Middle frontal gyrus (tissue), 1 donor: ENCODE data around the gene SARS1.
A peak's percentile ranks its signal among the peaks of the same experiment; 100 is the strongest.

Experiments used
- DNase-seq: peaks from one replicate; pipeline ENCODE4 v3.0.0-alpha.2; 2015; ENCODE audit warnings: low spot score; ENCODE audit errors: extremely low spot score

Gene SARS1

DNA sequence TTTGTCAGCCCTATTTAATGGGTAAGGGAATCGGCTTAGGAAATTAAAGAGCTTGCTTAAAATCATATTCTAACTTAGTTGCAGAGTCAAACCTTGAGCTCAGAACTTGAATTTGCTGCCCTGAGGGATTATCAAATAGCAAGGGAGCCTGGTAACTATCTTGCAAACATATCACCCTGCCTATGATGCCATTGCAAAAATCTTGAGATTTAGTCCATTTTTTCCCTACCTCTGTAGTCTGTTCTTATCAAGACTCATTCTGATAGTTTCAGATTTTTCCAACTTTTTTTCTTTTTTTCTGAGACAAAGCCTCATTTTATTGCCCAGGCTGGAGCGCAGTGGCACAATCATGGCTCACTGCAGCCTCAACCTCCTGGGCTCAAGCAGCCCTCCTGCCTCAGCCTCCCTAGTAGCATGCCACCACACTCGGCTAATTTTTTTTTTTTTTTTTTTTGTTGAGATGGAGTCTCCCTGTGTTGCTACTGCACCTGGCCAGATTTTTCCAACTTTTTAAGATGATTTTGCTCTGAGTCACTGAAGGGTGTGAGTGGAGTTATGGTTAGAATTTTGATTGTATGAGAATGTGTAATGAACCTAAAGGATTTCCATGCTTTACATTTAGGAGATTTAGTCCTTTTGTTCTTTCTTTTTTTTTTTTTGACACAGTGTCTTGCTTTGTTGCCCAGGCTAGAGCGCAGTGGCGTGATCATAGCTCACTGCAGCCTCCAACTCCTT is 12.2 kb downstream of the SARS1 start:
- DNase-seq: no peak

- DNase-seq: no peak
Observed at GRCh38 chr1:109228167-109228566, 14.4 kb downstream of the SARS1 start.

GRCh38 chr1:109229531-109230127 is 15.9 kb downstream of the SARS1 start:
- peak; percentile 24 for DNase-seq

DNA sequence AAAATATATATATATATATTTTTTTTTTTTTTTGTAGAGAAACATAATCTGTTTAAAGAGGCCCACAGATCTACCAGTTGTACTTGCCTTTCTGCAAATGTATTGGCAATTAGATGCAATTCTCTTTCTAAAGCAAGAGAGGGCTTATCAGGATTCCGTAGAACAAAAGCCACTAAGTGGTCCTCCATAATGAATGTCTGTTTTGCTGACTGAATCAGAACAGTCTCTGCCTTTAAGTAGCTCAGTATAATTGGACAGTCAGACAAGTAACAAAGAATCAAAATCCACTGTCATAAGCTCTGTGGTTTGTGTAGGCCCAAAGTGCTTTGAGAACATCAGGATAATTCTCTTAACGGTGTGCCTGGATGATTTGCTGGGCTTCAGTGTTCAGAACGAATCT is 17.3 kb downstream of the SARS1 start:
- no peak for DNase-seq

- DNase-seq: no peak
Observed at GRCh38 chr1:109235137-109235536, 21.4 kb downstream of the SARS1 start.

GRCh38 chr1:109237512-109237911 is 23.8 kb downstream of the SARS1 start:
- DNase-seq: no peak

DNA sequence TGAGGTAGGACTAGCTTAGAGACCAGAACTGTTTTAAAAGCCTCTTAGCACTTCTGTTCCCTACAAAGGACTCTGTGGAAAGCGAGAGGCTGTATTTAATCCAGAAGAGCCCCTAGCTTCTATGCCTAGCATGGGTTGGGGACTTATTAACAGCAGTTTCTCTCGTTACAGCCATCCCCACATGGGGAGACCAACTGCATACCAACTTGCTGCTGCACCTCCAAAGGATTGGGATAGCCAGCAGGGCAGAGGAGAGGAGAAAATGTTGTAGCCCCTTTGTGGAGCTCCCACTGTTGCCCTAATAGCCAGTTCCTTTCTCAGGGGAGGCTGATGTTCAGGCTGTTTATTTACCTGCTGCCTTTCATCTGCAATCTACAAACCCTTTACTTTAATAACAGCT is 24.7 kb downstream of the SARS1 start:
- DNase-seq: no peak

GRCh38 chr1:109239047-109239408 is 25.3 kb downstream of the SARS1 start:
- no peak for DNase-seq

DNA sequence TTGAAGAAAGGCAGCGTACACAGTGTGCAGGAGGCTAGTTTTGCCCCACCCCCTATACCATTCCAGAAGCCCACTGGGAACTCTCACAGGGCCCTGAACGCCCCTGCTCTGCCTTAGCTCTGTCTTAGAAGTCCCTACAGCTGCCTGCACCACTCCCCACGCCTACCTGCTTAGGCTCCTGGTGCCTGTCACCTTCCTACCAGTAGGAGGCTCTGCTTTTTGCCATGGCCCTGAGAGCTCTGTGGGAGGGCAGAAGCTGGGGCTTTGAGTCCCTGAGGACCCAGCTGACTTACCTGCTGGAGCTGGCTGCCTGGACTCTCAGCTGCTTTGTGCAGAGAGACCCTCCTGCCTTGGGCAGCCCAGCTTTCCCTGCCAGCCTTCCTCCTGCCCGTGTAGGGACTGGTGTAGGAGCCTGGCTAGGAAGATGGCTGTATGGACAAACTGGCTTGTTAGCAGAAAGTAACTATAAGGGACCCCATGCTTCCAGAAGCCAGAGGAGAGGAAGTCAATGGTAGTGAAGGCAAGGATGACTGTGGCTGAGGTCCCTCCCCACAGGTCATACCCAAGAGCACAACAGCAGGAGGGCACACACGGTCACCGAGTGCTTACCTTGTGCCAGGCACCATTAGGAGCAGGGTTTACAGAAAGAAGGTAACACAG is 25.8 kb downstream of the SARS1 start:
- DNase-seq: no peak

- DNase-seq: no peak
Observed at GRCh38 chr1:109240158-109241152, 26.7 kb downstream of the SARS1 start.

DNA sequence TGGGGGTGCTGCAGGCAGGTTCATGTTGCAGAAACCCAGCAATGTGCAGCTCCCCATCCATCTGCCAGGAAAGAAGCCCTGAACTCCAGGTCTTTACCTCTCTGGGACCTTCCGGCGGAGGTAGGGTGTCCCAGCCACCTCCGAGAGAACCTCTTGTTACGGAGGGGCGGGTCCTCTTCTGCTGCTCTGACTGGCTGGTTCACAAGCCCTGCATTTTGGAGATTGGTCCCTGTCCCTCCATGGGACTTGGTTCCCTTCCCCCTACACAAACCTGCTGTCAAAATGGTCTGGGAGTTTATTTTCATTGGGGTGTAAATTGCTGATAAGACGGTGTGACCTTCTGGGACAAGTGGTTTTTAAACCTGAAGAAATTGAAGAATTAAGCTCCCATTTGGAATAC is 27.6 kb downstream of the SARS1 start:
- no peak for DNase-seq

GRCh38 chr1:109241841-109242345 is 28.2 kb downstream of the SARS1 start:
- DNase-seq: no peak

- no peak for DNase-seq
Observed at GRCh38 chr1:109242387-109242786, 28.7 kb downstream of the SARS1 start.

DNA sequence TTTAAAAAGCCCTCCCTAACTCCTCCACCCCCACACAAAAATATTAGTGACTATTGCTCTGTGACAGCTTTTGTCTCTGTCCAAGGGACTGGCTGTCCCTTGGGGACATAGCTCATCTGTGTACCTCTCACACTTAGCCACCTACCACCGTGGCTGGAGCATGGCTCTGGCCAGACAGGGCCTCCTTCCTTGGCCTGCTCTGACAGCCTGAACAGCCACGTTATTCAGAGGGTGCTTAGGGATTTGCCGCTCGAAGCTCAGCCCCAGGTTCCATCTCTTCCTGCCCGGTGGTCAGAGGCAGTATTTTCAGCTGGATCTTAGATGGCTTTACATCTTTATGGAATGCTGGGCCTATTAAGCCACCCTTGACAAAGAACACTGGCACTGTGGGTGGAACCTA is 29.5 kb downstream of the SARS1 start:
- no peak for DNase-seq

GRCh38 chr1:109243860-109244552 is 30.3 kb downstream of the SARS1 start:
- no peak for DNase-seq

DNA sequence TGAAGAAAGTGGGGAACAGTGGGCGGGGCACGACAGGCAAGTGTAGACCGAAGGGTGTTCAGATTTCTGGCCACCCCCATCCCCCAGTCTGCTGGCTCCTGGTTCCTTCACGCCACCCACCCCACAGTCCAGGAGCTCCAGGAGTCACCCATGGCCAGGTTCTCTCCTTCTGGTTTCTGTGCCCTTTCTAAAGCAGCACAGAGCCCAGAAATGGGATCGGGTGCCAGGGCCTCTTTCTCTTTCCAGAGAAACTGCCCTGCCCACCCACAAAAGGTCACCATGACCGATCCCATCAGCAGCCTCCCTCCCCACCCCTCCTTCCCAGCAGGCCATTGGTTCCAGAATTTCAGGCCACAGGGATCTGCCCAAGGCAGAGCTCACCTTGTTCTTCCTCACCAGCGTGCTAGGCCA is 32.4 kb downstream of the SARS1 start:
- no peak for DNase-seq

- DNase-seq: no peak
Observed at GRCh38 chr1:109247401-109248365, 34.0 kb downstream of the SARS1 start.

DNA sequence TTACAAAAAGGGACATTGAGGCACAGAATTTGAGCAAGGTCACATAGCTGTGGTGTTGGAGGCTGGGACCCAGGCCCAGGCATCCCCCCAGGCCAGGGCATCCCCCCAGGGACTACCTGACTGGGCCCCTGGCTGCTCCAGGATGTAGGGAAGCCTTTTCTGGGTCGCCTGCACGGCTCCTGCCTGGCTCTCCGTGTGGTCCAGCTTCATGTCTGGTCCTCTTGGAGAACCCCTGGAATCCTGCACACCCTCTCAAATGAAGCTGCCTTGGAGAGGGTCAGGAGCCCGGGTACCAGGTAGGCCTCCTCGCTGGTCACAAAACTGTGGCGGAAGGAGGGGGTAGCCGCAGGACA is 34.7 kb downstream of the SARS1 start:
- no peak for DNase-seq

- peak; percentile 56 for DNase-seq
Observed at GRCh38 chr1:109248797-109249629, 35.3 kb downstream of the SARS1 start, which contains the start of gene CELSR2. Gene CELSR2 (plus strand): TSS chr1:109249539. CDS start chr1:109250080, 541 bp downstream.
